PC-3 (cell line): ENCODE data around the gene CHPT1. TPM values are rescaled to one million over a fixed set of nuclear protein-coding genes. Genes with fewer than 3 reads are reported as not detected.

Experiments
- ATAC-seq: fragments of 200-7000 bp; cut with Tn5 transposase; 2 replicates; pipeline ENCODE4 v1.9.1; 2020; ENCODE audit warnings: mild to moderate bottlenecking, moderate library complexity
- BruUV-seq: library from RNA; stranded (reverse); fragments of 400-500 nt; replicated peaks from 2 replicates; lab custom pipeline; 2021; lab: Mats Ljungman, UMichigan
- CTCF ChIA-PET: fragments of 300-600 bp; sonication (Branson Sonifier 250); formaldehyde crosslinking; loops from one replicate; lab custom pipeline; 2022; ENCODE audit warnings: antibody characterized with exemption; lab: Charles Lee
- POLR2A ChIA-PET: fragments of 300-600 bp; sonication (Branson Sonifier 250); formaldehyde crosslinking; loops from one replicate; lab custom pipeline; 2022; ENCODE audit warnings: antibody characterized with exemption; ENCODE audit not compliant: unreplicated experiment; lab: Charles Lee
- DNase-seq: peaks from one replicate; pipeline ENCODE4 v3.0.0-alpha.2; 2015
- H2AFZ ChIP-seq: fragments of 300-600 bp; sonication (generic); 2 replicates; pipeline ENCODE4 v1.6.0; 2016; ENCODE audit warnings: antibody characterized with exemption, low read length
- H3F3A ChIP-seq: fragments of 300-600 bp; sonication (generic); one replicate; pipeline ENCODE4 v1.6.0; 2017; ENCODE audit warnings: antibody characterized with exemption, low read length, control low read depth, mild to moderate bottlenecking; ENCODE audit not compliant: unreplicated experiment
- H3K27ac ChIP-seq: fragments of 300-600 bp; sonication (generic); 2 replicates; pipeline ENCODE4 v1.5.1; 2016; ENCODE audit warnings: mild to moderate bottlenecking, low read length
- H3K27me3 ChIP-seq: fragments of 300-600 bp; sonication (generic); 2 replicates; pipeline ENCODE4 v1.6.1; 2016; ENCODE audit warnings: low read length, mixed read lengths
- H3K36me3 ChIP-seq: fragments of 300-600 bp; sonication (generic); 2 replicates; pipeline ENCODE4 v1.6.1; 2016; ENCODE audit warnings: low read depth, mixed run types, low read length, mixed read lengths
- H3K4me1 ChIP-seq: fragments of 300-600 bp; sonication (generic); 2 replicates; pipeline ENCODE4 v1.5.1; 2016; ENCODE audit warnings: low read length; ENCODE audit not compliant: insufficient read depth
- H3K4me2 ChIP-seq: fragments of 300-600 bp; sonication (generic); 2 replicates; pipeline ENCODE4 v1.6.0; 2016; ENCODE audit warnings: low read length
- H3K4me3 ChIP-seq: fragments of 300-600 bp; sonication (generic); 2 replicates; pipeline ENCODE4 v1.5.1; 2016; ENCODE audit warnings: mild to moderate bottlenecking, low read length, mixed read lengths
- H3K79me2 ChIP-seq: fragments of 300-600 bp; sonication (generic); 2 replicates; pipeline ENCODE4 v1.6.1; 2017; ENCODE audit warnings: low read length, mixed read lengths
- H3K9ac ChIP-seq: fragments of 300-600 bp; sonication (generic); 2 replicates; pipeline ENCODE4 v1.6.0; 2016; ENCODE audit warnings: mild to moderate bottlenecking, low read length
- H3K9me2 ChIP-seq: fragments of 300-600 bp; sonication (generic); replicated peaks from 2 replicates; pipeline ENCODE4 v1.6.1; 2016; ENCODE audit warnings: mixed run types, low read length, mixed read lengths
- H3K9me3 ChIP-seq: fragments of 300-600 bp; sonication (generic); 2 replicates; pipeline ENCODE4 v1.6.1; 2016; ENCODE audit warnings: low read length, mixed read lengths
- H4K20me1 ChIP-seq: fragments of 300-600 bp; sonication (generic); 2 replicates; pipeline ENCODE4 v1.6.1; 2016; ENCODE audit warnings: low read length, mixed read lengths
- CTCF ChIP-seq: fragments of 300-600 bp; sonication (generic); conservative IDR thresholded peaks from 2 replicates; pipeline ENCODE4 v1.5.1; 2017; ENCODE audit warnings: antibody characterized with exemption, low read depth, mild to moderate bottlenecking, low read length
- EZH2 ChIP-seq: fragments of 300-600 bp; sonication (generic); IDR thresholded peaks from one replicate; pipeline ENCODE4 v1.6.1; 2017; ENCODE audit warnings: antibody characterized with exemption, mild to moderate bottlenecking, low read length; ENCODE audit not compliant: unreplicated experiment
- EZH2phosphoT487 ChIP-seq: fragments of 300-600 bp; sonication (generic); IDR thresholded peaks from 2 replicates; pipeline ENCODE4 v1.6.1; 2018; ENCODE audit warnings: mild to moderate bottlenecking, antibody characterized with exemption, low read length, borderline replicate concordance
- intact Hi-C: fragments of 100-400 bp; cut with micrococcal nuclease; formaldehyde crosslinking; loops from 2 replicates; pipeline ENCODE4 v1.9.0; 2023
- total RNA-seq: library from RNA; depleted of rRNA; stranded (reverse); fragments of >200 nt; gene quantifications from 2 replicates; pipeline ENCODE4 v1.2.3, GENCODE V29; 2014

The CHPT1 gene
- total RNA-seq, 1 experiment from 2014 or later = 55.3 TPM

GRCh38 chr12:101685092-101685491, 12.3 kb upstream of the CHPT1 start:
- DNase-seq = no peak
- BruUV-seq = no TSS peak
- H3K4me1 ChIP-seq = no peaks in the 10 kb centered on the region
- no peak overlapping the region for H3K4me2 ChIP-seq
- no peak overlapping the region for H3K27ac ChIP-seq
- CTCF ChIA-PET = no interaction called here
- no peak for TF ChIP-seq EZH2phosphoT487
- no peak for TF ChIP-seq CTCF
- no peak for TF ChIP-seq EZH2
- no peak overlapping the region for H3K9ac ChIP-seq
- ATAC-seq = no peak
- H3F3A ChIP-seq = no peaks in the 10 kb centered on the region
- no peaks in the 10 kb centered on the region for H3K9me3 ChIP-seq
- H3K4me3 ChIP-seq = no peak overlapping the region
- peaks cover 44% of the 10 kb centered on the region for H3K27me3 ChIP-seq
- no peaks in the 10 kb centered on the region for H3K79me2 ChIP-seq
- no peaks in the 10 kb centered on the region for H3K9me2 ChIP-seq
- POLR2A ChIA-PET = no interaction called here
- no peaks in the 10 kb centered on the region for H4K20me1 ChIP-seq
- no peaks in the 10 kb centered on the region for H3K36me3 ChIP-seq
- intact Hi-C loops = no loop called here
- no peak overlapping the region for H2AFZ ChIP-seq

GRCh38 chr12:101686176-101686575, 11.3 kb upstream of the CHPT1 start:
- intact Hi-C loops = no loop called here
- no peak overlapping the region for H3K4me3 ChIP-seq
- no peaks in the 10 kb centered on the region for H3F3A ChIP-seq
- no TSS peak for BruUV-seq
- TF ChIP-seq EZH2 (no peak), CTCF (no peak)
- no peak overlapping the region for H3K4me2 ChIP-seq
- no peak overlapping the region for H2AFZ ChIP-seq
- no peaks in the 10 kb centered on the region for H3K4me1 ChIP-seq
- H3K79me2 ChIP-seq = no peaks in the 10 kb centered on the region
- no peaks in the 10 kb centered on the region for H3K9me3 ChIP-seq
- no peak overlapping the region for H3K27ac ChIP-seq
- H4K20me1 ChIP-seq = no peaks in the 10 kb centered on the region
- H3K27me3 ChIP-seq = peaks cover 35% of the 10 kb centered on the region
- no peak for ATAC-seq
- no peak overlapping the region for H3K9ac ChIP-seq
- ChIA-PET POLR2A (no interaction called here), CTCF (no interaction called here)
- H3K9me2 ChIP-seq = no peaks in the 10 kb centered on the region
- no peak for DNase-seq
- no peaks in the 10 kb centered on the region for H3K36me3 ChIP-seq

- ChIA-PET CTCF (no interaction called here), POLR2A (no interaction called here)
- Histone ChIP-seq H3K9me3 (no peaks in the 10 kb centered on the region), H3K27me3 (no peaks in the 10 kb centered on the region), H3K4me3 (no peak overlapping the region), H3K27ac (no peak overlapping the region), H3K9ac (no peak overlapping the region), H3K36me3 (no peaks in the 10 kb centered on the region), H3K4me2 (no peak overlapping the region), H3K9me2 (no peaks in the 10 kb centered on the region), H4K20me1 (no peaks in the 10 kb centered on the region), H3K4me1 (no peaks in the 10 kb centered on the region), H3F3A (no peaks in the 10 kb centered on the region), H2AFZ (no peak overlapping the region), H3K79me2 (no peaks in the 10 kb centered on the region)
- no TSS peak for BruUV-seq
- TF ChIP-seq EZH2phosphoT487 (no peak), CTCF (no peak), EZH2 (no peak)
- DNase-seq (no peak), ATAC-seq (no peak)
- intact Hi-C loops = no loop called here
Observed at GRCh38 chr12:101690544-101691098, 6.8 kb upstream of the CHPT1 start.
